Measurements from ENCODE around the gene TRIM50.

GRCh38 chr7:73369622-73370021 is 41.7 kb upstream of the TRIM50 start:
- TF ChIP-seq CTCF (IDR thresholded peaks at IDR 0.05), result no peak
- no peak for TF ChIP-seq POLR2A (IDR thresholded peaks at IDR 0.05)

Data from heart left ventricle (tissue), 13 donors.